K562 (cell line): Measurements from ENCODE around the gene KRT33A. TPM values are rescaled to one million over a fixed set of nuclear protein-coding genes. Genes with fewer than 3 reads are reported as not detected.

Experiments used
- ATAC-seq: fragments of 200-7000 bp; cut with Tn5 transposase; 3 replicates; pipeline ENCODE4 v1.9.1; 2020; ENCODE audit warnings: moderate library complexity
- BruUV-seq: library from RNA; stranded (reverse); fragments of 400-500 nt; replicated peaks from 2 replicates; lab custom pipeline; 2021; lab: Mats Ljungman, UMichigan
- CTCF ChIA-PET: fragments of 300-600 bp; formaldehyde crosslinking; extraction: SDS; loops from one replicate; lab custom pipeline; 2021; ENCODE audit warnings: low intra/inter-chr PET ratio; lab: Yijun Ruan, JAX
- POLR2A ChIA-PET: fragments of 300-600, 350-650 bp; sonication (Branson Sonifier 250); formaldehyde crosslinking; extraction: SDS; loops from one replicate; lab custom pipeline; 2021; ENCODE audit warnings: antibody characterized with exemption, inconsistent platforms; lab: Yijun Ruan, JAX
- DNase-seq, 4 experiments: peaks; one replicate each; pipeline versions ENCODE4 v3.0.0 to v3.0.0-alpha.2; 2011 to 2018; ENCODE audit warnings: low spot score in 3 of 4, mixed read lengths in 3 of 4; ENCODE audit errors: extremely low read depth in 1 of 4
- FAIRE-seq: peaks from 2 replicates; lab custom pipeline; 2011; peaks lifted over from hg19 to GRCh38; lab: Jason Lieb, UNC
- H2AFZ ChIP-seq: 2 replicates; pipeline ENCODE4 v1.6.0; 2011; ENCODE audit warnings: low read depth, low read length, control low read depth, inconsistent platforms
- H3K27ac ChIP-seq: fragments of 200-600 bp; 3 replicates; pipeline ENCODE4 v1.8.0; 2011; ENCODE audit warnings: low read depth, mild to moderate bottlenecking, control low read depth, inconsistent platforms, low read length, moderate library complexity, mixed read lengths; ENCODE audit errors: extremely low read depth
- H3K27me3 ChIP-seq, 2 experiments: fragments of 300-600 bp in 1 of 2; 2 replicates in 1 of 2; 3 replicates in 1 of 2; pipeline versions ENCODE4 v1.6.0 to v1.8.0; 2011; ENCODE audit warnings: inconsistent platforms in 2 of 2, low read length in 2 of 2, mild to moderate bottlenecking in 1 of 2, mixed read lengths in 1 of 2, moderate library complexity in 1 of 2; ENCODE audit not compliant: control insufficient read depth in 2 of 2, insufficient read depth in 2 of 2
- H3K36me3 ChIP-seq: fragments of 300-600 bp; 3 replicates; pipeline ENCODE4 v1.8.0; 2011; ENCODE audit warnings: mild to moderate bottlenecking, low read length, inconsistent platforms; ENCODE audit not compliant: control insufficient read depth, insufficient read depth
- H3K4me1 ChIP-seq, 2 experiments: fragments of 200-600 bp in 1 of 2; replicated peaks in 1 of 2; 2 replicates in 1 of 2; 3 replicates in 1 of 2; pipeline versions ENCODE4 v1.5.1 to v1.8.0; 2011; ENCODE audit warnings: inconsistent platforms in 2 of 2, low read length in 2 of 2, mild to moderate bottlenecking in 1 of 2, mixed read lengths in 1 of 2, moderate library complexity in 1 of 2; ENCODE audit not compliant: control insufficient read depth in 2 of 2, insufficient read depth in 2 of 2
- H3K4me2 ChIP-seq: 2 replicates; pipeline ENCODE4 v1.6.1; 2011; ENCODE audit warnings: low read length, control low read depth, inconsistent platforms, mixed read lengths; ENCODE audit not compliant: insufficient read depth
- H3K4me3 ChIP-seq: fragments of 200-600 bp; sonication (generic), shearing (Covaris generic); 2 replicates; pipeline ENCODE4 v1.5.1; 2016; ENCODE audit warnings: control low read depth, inconsistent platforms
- H3K79me2 ChIP-seq: fragments of 200-600 bp; 3 replicates; pipeline ENCODE4 v1.8.0; 2011; ENCODE audit warnings: low read length, inconsistent platforms; ENCODE audit not compliant: control insufficient read depth, insufficient read depth
- H3K9ac ChIP-seq, 2 experiments: 2 replicates each; pipeline versions ENCODE4 v1.6.0 to v1.6.1; 2011; ENCODE audit warnings: low read depth in 2 of 2, low read length in 2 of 2, control low read depth in 1 of 2, inconsistent platforms in 1 of 2, mild to moderate bottlenecking in 1 of 2, mixed read lengths in 1 of 2; ENCODE audit not compliant: insufficient read depth in 1 of 2
- H3K9me1 ChIP-seq: one replicate; pipeline ENCODE4 v1.6.0; 2011; ENCODE audit warnings: inconsistent platforms, mild to moderate bottlenecking, low read length, moderate library complexity; ENCODE audit not compliant: control insufficient read depth, insufficient read depth
- H3K9me3 ChIP-seq: replicated peaks from 2 replicates; pipeline ENCODE4 v1.5.1; 2011; ENCODE audit warnings: low read depth, low read length, inconsistent platforms; ENCODE audit not compliant: control insufficient read depth, insufficient read depth
- H4K20me1 ChIP-seq: replicated peaks from 2 replicates; pipeline ENCODE4 v1.6.1; 2011; ENCODE audit warnings: low read length, inconsistent platforms, mixed read lengths; ENCODE audit not compliant: control insufficient read depth, insufficient read depth
- DMBX1 ChIP-seq: fragments of 250-450 bp; sonication (Bioruptor Pico); IDR thresholded peaks from 2 replicates; pipeline ENCODE4 v1.8.0; 2022; ENCODE audit warnings: inconsistent platforms, mild to moderate bottlenecking, moderate library complexity, borderline replicate concordance
- PRDM10 ChIP-seq: fragments of 450-650 bp; IDR thresholded peaks from 2 replicates; pipeline ENCODE4 v1.6.1; 2018; ENCODE audit not compliant: partially characterized antibody
- ZNF324 ChIP-seq: fragments of 250-450 bp; sonication (Bioruptor Pico); IDR thresholded peaks from 2 replicates; pipeline ENCODE4 v1.4.0; 2020; ENCODE audit warnings: mild to moderate bottlenecking
- WGBS: fragments of 100-300 bp; shearing (Covaris generic); methylation state at CpG from one replicate; pipeline ENCODE4 v1.1.6; 2016; ENCODE audit warnings: low coverage, mixed read lengths; ENCODE audit not compliant: insufficient coverage; ENCODE audit errors: missing lambda C conversion rate; 5-methylcytosine and 5-hydroxymethylcytosine counted together
- in situ Hi-C: fragments of 300-500 bp; cut with MboI; formaldehyde crosslinking; loops from 4 replicates; pipeline ENCODE4 v1.15.0; 2018; ENCODE audit warnings: inconsistent platforms, mixed read lengths
- intact Hi-C: fragments of 100-400 bp; cut with micrococcal nuclease; formaldehyde crosslinking; loops from 2 replicates; pipeline ENCODE4 v1.14.2; 2022
- polyA plus RNA-seq, 8 experiments: library from polyadenylated mRNA; depleted of rRNA in 4 of 8; stranded (reverse) in 5 of 8; unstranded in 3 of 8; fragments of >200 nt; fragmentation: Nextera tagmentation in 2 of 8; fragmentation: Illumina TruSeq in 1 of 8; extraction: Ambion mirVana in 2 of 8; extraction: Trizol in 1 of 8; gene quantifications; 2 replicates each; pipeline versions ENCODE4 v1.2.1 to v1.2.3, GENCODE V29; 2011 to 2014; ENCODE audit warnings: inconsistent platforms in 1 of 8, missing spikeins in 1 of 8
- total RNA-seq, 7 experiments: library from RNA; depleted of rRNA in 6 of 7; stranded (reverse); fragments of >200 nt in 6 of 7; fragmentation: Illumina TruSeq in 2 of 7; extraction: Trizol in 2 of 7; gene quantifications; 2 replicates each; pipeline versions ENCODE4 v1.2.1 to v1.2.3, GENCODE V29; 2011 to 2021; ENCODE audit warnings: low replicate concordance in 1 of 7

KRT33A gene
- total and polyA plus RNA-seq, 9 of the 15 experiments (the other 6 are each of a cell fraction or from before 2014, with no cell fraction given) = not detected

GRCh38 chr17:41315814-41316445 is 34.7 kb downstream of the KRT33A start:
- DNase-seq (no peak), ATAC-seq (no peak), FAIRE-seq (no peak)
- Histone ChIP-seq H3K9me3 (no peaks in the 10 kb centered on the region), H3K27ac (no peak overlapping the region), H3K27me3 (peaks cover 17 to 20% of the 10 kb centered on the region in 2 experiments; a peak in 3 of 5 replicates), H3K4me3 (no peak overlapping the region), H3K79me2 (no peaks in the 10 kb centered on the region), H2AFZ (no peak overlapping the region), H3K9me1 (no peaks in the 10 kb centered on the region), H3K4me2 (no peak overlapping the region), H4K20me1 (no peaks in the 10 kb centered on the region), H3K36me3 (no peaks in the 10 kb centered on the region), H3K4me1 (peaks cover 0 to 3% of the 10 kb centered on the region in 2 experiments; a peak in 1 of 5 replicates), H3K9ac (no peak overlapping the region)
- POLR2A ChIA-PET = interaction anchor here (0.7 kb wide), 1 partner anchor 165 kb away, joined by 4 read pairs; no protein-coding TSS in a partner anchor
- in situ Hi-C loops = no loop called here
- CTCF ChIA-PET = no interaction called here
- TF ChIP-seq ZNF324 (no peak), PRDM10 (no peak), DMBX1 (CRISPR knock-in tag) (no peak)
- intact Hi-C loops = no loop called here
- BruUV-seq = no TSS peak
- WGBS = under 1% methylated on average over 14 of the region's 17 CpGs
